Nephron (organoid): ENCODE results near the gene RAP1B.

Source experiments
- H3K27ac Mint-ChIP-seq, 3 experiments: 2 replicates each; pipeline ENCODE4 v1.8.0; 2020; ENCODE audit warnings: mixed read lengths in 3 of 3, mild to moderate bottlenecking in 2 of 3, moderate library complexity in 1 of 3
- H3K27me3 Mint-ChIP-seq: 2 replicates; pipeline ENCODE4 v1.8.0; 2021; ENCODE audit warnings: low read depth, mild to moderate bottlenecking, moderate library complexity, mixed read lengths
- H3K36me3 Mint-ChIP-seq: 2 replicates; pipeline ENCODE4 v1.8.0; 2020; ENCODE audit warnings: low read depth, mixed read lengths
- H3K4me1 Mint-ChIP-seq: 2 replicates; pipeline ENCODE4 v1.8.0; 2020; ENCODE audit warnings: mixed read lengths
- H3K4me3 Mint-ChIP-seq, 3 experiments: 2 replicates each; pipeline ENCODE4 v1.8.0; 2020; ENCODE audit warnings: mild to moderate bottlenecking in 3 of 3, mixed read lengths in 3 of 3, moderate library complexity in 2 of 3
- H3K9me3 Mint-ChIP-seq: 2 replicates; pipeline ENCODE4 v1.8.0; 2020; ENCODE audit warnings: mixed read lengths
- CTCF ChIP-seq, 3 experiments: fragments of 200-600 bp; sonication (generic); IDR thresholded peaks; one replicate each; pipeline ENCODE4 v1.5.0; 2021; ENCODE audit warnings: antibody characterized with exemption in 3 of 3; ENCODE audit not compliant: unreplicated experiment in 3 of 3

Gene RAP1B

GRCh38 chr12:68699486-68699885, 88.8 kb downstream of the RAP1B start:
- Mint-ChIP-seq H3K4me3 (no peak overlapping the region), H3K27ac (no peak overlapping the region), H3K36me3 (peaks cover 50% of the 10 kb centered on the region), H3K4me1 (no peaks in the 10 kb centered on the region), H3K27me3 (no peaks in the 10 kb centered on the region), H3K9me3 (no peaks in the 10 kb centered on the region)
- no peak for TF ChIP-seq CTCF (IDR thresholded peaks at IDR 0.05; ENCODE audit: unreplicated experiment in 3 of 3)
